NB4 (cell line): Measurements from ENCODE around the gene SERTAD4.

Experiments used
- CTCF ChIP-seq: IDR thresholded peaks from one replicate; pipeline ENCODE4 v1.5.1; 2012; ENCODE audit warnings: low read depth, low read length
- POLR2A ChIP-seq: IDR thresholded peaks from 2 replicates; pipeline ENCODE4 v1.6.1; 2011; ENCODE audit warnings: mild to moderate bottlenecking; ENCODE audit not compliant: insufficient read length; ENCODE audit errors: extremely low read depth

- no peak for TF ChIP-seq POLR2A
- no peak for TF ChIP-seq CTCF
These were observed 62.6 kb downstream of the SERTAD4 start for GRCh38 chr1:210294999-210295745.
